Stimulated activated CD4-positive, alpha-beta T cell treated with anti-CD3 and anti-CD28 coated beads, Interleukin-1b, Interleukin-23, amount 100 ng/mL, for 1 hour (primary cell): ENCODE results near the gene EFCAB13.
"Not testable (repeated sequence)": the region's sequence is repeated elsewhere in the genome, so short reads cannot be mapped to it uniquely, and the experiment has no call there.

ENCODE experiments used
- DNase-seq, 2 donors: peaks; one replicate each; pipeline ENCODE4 v3.0.0-alpha.2; 2020; ENCODE audit warnings: low read depth in 2 of 2

Gene EFCAB13

DNA sequence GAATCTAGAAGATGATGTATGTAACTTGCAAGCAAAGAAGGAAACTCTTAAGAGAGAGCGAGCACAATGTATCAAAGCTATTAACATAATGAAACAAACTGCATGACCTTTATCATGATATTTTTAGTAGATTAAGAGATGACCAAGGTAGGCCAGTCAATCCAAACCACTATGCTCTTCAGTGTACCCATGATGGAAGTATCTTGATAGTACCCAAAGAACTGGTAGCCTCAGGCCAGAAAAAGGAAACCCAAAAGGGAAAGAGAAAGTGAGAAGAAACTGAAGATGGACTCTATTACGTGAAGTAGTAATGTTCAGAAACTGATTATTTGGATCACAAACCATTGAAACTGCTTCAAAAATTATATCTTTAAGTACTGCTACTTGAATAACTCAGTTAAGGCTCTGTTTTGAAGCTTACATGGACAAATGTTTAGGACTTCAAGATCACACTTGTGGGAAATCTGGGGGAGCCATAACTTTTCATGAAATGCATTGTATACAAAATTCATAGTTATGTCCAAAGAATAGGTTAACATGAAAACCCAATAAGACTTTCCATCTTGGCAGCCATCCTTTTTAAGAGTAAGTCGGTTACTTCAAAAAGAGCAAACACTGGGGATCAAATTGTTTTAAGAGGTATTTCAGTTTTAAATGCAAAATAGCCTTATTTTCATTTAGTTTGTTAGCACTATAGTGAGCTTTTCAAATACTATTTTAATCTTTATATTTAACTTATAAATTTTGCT, 102.3 kb downstream of the EFCAB13 start:
- not testable (repeated sequence) for DNase-seq

- no peak for DNase-seq
These were observed 104.2 kb downstream of the EFCAB13 start for GRCh38 chr17:47427985-47428384.

DNA sequence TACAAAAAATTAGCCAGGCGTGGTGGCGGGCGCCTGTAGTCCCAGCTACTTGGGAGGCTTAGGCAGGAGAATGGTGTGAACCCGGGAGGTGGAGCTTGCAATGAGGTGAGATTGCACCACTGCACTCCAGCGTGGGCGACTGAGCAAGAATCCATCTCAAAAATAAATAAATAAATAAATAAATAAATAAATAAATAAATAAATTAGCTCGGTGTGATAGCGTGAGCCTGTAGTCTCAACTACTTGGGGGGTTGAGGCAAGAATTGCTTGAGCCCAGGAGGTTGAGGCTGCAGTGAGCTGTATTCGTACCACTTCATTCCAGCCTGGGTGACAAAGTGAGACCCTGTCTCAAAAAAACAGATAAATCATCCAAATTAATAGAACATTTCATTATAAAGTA, 108.5 kb downstream of the EFCAB13 start:
- DNase-seq = not testable (repeated sequence)

GRCh38 chr17:47465165-47465564, 141.4 kb downstream of the EFCAB13 start:
- no peak for DNase-seq

GRCh38 chr17:47466976-47467375, 143.2 kb downstream of the EFCAB13 start:
- DNase-seq = not testable (repeated sequence)

DNA sequence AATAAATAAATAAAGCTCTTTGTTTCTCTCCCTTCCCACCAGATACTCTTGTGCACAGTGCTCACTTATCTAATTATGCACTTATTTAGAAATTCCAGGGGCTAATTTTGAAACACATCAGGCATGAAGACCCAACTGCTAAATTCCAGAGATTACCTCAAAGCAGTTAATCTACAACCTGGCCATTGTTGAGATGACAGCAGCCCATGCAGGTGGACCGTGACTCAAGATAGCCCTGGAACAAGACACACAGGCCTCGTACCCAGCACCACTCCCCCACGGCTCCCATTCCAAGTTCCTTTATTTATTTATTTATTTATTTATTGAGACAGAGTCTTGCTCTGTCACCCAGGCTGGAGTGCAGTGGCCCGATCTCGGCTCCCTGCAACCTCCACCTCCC, 147.1 kb downstream of the EFCAB13 start:
- no peak for DNase-seq

DNA sequence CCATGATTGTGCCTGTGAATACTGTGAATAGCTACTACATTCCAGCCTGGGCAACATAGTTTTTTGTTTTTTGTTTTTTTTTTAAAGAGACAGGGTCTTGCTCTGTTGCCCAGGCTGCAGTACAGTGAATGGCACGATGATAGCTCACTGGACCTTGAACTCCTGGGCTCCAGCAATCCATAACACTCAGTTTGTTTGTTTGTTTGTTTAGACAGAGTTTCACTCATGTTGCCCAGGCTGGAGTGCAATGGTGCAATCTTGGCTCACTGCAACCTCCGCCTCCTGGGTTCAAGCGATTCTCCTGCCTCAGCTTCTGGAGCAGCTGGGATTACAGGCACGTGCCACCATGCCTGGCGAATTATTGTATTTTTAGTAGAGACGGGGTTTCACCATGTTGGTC, 148.3 kb downstream of the EFCAB13 start:
- DNase-seq = not testable (repeated sequence)
